GM18861 (cell line): ENCODE results near the gene AKIP1.

Experiments used
- ATAC-seq: cut with Tn5 transposase; IDR thresholded peaks from one replicate; pipeline ENCODE4 v1.9.1; 2021; ENCODE audit not compliant: unreplicated experiment

Gene AKIP1

DNA sequence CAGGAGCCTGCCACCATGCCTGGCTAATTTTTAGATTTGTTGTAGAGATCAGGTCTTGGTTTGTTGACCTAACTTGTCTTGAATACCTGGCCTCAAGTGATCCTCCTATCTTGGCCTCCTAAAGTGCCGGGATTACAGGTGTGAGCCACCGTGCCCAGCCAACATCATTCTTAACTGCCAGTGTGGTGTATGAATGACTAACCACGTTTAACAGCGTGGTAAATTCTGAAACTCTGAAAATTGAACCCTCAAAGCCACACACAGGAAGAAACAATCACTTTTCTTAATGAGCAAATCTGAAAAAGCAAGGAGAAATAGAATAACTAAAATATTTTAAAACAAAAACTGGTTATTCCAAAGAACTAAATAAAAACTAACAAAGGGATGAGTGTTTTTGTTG, 45.9 kb downstream of the AKIP1 start:
- no peak for ATAC-seq

DNA sequence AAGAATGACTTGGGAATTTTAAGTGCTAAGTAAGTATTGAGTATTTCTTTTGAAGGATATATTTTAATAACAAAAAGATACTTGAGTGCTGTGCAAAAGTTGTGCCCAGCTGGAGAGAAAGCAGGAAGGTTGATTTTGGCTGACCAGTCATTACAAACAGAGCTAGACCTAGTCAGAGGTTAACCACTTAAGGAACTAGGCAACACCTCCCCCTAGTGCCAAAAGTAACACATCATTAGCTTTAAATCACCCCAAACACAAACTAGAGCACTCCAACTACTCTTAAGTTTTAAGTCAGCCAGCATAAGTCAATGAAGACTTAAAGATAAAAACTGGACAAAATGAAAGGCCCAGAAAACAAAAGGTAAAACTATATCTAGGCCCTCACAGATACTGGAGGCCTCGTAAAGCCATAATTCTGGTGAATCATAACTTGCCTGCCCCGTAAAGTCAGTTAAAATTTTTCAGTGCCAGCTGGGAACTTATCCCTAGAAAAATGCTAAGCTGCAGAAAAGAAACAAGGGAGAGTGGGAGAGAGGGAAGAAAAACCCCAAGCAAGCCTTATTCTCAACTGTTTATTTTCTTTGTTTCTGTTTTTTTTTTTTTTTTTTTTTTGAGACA, 48.7 kb downstream of the AKIP1 start:
- ATAC-seq = peak; percentile 54

DNA sequence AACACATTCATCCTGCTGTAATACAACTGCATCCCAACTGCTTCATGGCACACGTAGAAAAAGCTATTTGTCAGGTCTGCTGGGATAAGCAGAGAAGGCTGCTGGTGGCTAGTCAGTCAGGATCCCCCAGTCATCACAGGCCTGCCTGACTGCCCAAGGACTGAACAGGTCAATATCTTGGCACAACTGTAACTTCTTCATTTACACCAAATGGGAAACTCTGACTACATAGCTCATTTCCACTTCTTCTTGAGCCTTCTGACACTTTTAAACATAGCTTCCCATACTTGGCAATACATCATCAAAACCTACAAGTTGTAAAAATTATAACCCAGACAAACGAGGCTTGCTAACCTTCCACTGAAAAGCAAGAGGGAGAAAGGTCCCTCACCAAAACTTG, 50.4 kb downstream of the AKIP1 start:
- ATAC-seq = no peak

DNA sequence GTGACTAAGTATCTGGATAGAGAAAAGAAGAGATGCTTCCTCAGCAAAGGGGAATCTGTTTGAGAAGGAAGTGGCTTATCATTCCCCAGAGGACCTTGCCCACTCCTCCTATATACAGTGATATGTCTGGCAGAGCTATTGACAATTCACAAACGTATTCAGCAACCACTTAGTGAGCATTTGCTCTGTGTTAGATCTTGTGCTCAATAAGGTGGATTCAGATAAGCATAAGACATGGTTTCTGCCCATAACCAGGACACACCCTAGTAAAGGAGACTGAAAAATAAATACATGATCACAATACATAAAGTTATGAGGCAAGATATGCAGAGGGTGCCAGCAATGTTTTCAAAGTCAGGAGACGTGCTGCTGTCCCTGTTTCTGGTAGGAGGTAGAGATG, 51.9 kb downstream of the AKIP1 start:
- no peak for ATAC-seq

DNA sequence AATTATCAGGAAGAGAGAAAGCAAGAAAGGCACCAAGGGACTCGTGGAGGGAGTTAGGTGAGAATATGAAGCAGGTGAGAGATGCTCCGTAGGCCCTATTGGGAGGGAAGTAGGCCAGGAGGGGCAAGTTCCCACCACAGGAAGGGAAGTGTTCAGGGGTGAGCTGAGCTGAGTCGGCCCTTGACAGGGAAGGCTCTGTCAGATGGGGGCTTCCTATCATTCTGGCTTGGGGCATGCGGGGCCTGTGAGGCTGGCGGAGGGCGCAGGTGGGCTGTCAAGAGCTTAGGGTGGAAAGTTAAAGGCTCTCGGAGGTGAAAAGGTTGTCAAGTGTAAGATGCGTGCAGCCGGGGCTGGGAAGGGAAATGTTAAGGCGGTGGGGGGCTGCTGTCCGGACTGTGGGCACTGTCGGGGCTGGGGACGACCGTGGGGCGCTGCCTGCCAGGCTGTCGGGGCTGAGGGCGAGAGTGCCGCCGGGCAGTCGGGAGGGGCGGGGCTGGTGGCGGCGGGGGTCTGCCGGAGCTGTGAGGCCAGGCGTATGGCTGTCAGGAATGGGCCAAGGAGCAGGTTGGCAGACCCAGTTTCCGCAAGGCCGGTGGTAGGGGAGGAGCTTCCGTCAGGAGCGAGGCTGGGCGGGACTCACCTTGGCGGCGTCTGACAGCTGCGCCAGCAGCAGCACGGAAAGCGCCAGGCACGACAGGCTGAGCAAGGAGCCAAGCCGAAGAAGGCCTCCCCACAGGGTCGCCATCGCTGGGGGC, 52.8 kb downstream of the AKIP1 start:
- peak; percentile 38 for ATAC-seq

DNA sequence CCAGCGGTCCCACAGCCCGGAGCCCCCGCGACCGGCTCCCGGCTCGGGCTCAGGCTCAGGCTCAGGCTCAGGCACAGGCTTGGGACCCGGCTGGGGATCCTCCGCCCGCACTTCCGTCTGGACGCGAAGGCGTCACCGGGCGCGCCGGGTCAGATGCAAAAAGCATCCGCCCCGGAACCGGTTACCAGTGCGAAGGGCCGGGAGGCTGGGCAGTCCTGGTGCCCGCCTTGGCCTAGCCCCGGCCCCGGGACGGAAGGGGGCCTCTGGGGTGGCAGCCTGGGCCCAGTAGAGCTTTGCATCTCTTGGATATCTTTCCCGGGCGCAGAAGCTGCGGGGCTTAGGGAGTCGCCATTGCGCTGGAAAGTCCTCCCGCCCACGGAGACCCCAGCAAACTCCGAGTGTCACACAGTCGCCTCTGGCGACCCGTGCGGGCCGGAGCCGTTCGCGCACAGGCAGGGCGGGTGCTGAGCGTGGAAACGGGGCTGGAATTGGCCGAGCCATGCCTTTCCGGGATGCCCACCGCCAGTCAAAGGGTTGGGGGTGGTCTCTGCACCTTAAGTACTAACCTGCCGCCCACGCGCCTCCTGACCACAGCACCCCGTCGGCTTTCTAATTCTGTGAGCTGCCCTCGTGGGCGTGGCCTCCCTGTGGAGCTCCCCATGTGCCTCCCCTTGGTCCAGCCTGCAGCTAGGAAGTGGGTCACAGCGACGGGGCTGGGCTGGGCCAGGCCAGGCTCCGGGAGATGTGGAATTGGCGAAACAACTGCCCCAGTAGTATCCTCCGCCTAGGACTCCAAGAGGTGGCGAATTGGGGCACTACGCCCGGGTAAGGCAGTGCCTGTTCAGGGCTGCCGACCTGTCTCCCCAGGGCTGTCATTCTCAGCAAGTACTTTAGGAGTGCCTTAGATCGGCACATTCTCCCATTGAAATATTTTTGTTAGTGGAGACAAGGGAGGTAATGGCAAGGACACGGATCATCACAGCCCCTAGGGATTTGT, 53.6 kb downstream of the AKIP1 start, which contains the start of gene TMEM9B:
Gene TMEM9B (minus strand): TSS at position 119 of the 997 bp plus-strand sequence. CDS start 129 bp downstream, outside the sequence.
- ATAC-seq = peak; percentile 66

DNA sequence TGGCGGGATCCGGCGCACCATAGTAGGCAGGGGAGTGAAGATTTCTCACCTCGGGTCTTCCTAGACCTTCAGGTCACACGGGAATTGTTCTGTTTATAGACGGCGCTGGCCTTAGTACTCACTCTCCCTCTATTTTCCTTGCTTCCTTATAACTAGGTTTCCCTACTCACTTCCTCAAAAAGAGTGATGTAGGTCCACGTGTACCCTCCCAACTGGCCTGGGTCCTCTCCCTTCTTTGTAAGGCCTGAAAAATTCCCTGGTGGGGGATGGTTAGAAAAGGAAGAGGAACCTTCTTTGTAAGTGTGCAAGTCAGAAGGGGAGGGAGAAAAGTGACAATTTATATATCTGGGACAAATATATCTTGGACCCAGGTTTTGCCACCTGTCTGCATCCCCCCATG, 56.2 kb downstream of the AKIP1 start:
- no peak for ATAC-seq
